ENCODE measurements around the gene F2.

F2 gene

DNA sequence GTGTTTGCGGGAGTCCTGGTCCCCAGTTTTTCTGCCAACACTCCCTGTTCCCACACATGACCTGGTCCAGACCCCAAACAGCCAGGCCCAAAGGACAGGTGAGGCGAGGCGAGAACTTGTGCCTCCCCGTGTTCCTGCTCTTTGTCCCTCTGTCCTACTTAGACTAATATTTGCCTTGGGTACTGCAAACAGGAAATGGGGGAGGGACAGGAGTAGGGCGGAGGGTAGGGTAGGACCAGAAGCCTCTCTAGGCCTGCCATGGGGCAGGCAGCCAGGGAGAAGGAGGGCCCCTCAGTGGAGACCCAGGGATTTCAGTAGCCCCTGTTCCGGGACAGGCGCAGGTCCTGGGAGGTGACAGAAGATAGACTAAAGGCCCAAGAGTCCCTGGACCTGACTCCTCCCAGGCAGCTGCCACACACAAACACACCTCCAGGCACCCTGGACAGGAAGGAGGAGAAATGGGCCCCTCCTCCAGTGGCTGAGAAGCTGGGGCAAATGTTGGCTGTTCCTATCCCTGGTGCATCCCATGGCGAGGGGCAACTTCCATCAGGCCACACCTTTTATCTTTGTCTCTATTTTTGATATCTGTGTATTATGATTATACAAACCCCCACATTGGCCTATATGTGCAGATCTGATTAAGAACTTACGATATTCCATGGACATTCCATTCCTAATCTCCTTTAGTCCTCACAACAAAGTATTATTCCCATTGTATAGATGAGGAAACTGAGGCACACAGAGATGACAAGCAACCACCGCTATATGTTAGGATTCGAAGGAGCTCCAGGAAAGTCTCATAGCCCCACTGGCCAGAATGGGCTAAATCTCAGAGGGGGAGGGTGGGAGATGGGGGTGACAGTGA is 626 bp upstream of the F2 start:
- no peak for DNase-seq

- no peak for DNase-seq
Measured at GRCh38 chr11:46719543-46720218, 668 bp downstream of the F2 start.

GRCh38 chr11:46721286-46721685 is 2.3 kb downstream of the F2 start:
- no peak for DNase-seq

DNA sequence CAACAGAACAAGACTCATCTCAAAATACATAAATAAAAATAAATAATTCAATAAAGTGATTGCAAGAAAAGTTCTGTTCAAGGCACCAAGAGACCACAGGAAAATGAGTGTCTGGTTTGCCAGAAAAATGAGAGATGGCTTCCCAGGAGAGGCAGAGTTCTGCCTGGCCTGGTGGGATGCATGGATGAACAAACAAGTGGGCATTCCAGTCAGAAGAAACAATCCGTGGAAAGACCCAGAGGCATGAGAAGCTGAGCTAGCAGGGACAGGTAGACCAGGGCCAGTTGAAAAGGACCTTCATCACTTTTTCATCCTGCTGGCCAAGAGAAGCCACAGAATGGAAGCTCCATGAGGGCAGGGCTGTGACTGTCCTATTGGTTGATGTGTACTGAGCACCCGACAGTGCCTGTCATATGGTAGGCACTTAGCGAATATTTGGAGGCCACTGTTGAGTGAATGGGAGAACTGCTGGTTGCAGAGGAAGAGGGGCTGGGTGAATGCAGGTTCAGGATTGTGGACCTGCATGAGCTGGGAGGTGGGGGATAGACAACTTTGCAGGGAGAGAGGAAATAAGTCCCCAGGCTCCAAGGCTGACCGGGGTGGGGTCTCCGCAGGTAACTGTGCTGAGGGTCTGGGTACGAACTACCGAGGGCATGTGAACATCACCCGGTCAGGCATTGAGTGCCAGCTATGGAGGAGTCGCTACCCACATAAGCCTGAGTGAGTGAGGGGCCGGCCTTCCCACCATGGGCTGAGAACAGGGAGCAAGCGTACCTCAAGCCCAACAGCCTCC is 3.7 kb downstream of the F2 start:
- DNase-seq: no peak

- no peak for DNase-seq
Measured at GRCh38 chr11:46723359-46723680, 4.3 kb downstream of the F2 start.

DNA sequence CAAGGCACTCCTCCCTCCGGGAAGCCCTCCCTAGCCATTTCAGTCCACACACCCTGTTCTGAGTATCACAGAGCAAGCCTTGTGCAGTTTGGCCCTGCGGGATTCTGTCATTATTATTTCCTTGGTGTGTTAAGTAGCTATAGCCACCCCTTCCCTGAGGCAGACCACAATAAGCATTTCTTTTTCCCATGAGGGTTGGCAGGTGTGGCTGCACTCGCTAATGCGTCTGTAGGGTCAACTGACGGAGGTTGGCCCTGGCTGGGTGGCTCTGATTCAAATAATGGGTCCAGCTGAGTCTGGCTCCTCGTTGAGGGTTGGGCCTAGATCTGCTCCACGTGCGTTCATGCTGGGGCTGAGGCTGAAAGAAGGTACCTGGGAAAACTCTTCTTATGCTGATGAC is 5.1 kb downstream of the F2 start:
- no peak for DNase-seq

- DNase-seq: no peak
Measured at GRCh38 chr11:46725338-46726205, 6.6 kb downstream of the F2 start.

DNA sequence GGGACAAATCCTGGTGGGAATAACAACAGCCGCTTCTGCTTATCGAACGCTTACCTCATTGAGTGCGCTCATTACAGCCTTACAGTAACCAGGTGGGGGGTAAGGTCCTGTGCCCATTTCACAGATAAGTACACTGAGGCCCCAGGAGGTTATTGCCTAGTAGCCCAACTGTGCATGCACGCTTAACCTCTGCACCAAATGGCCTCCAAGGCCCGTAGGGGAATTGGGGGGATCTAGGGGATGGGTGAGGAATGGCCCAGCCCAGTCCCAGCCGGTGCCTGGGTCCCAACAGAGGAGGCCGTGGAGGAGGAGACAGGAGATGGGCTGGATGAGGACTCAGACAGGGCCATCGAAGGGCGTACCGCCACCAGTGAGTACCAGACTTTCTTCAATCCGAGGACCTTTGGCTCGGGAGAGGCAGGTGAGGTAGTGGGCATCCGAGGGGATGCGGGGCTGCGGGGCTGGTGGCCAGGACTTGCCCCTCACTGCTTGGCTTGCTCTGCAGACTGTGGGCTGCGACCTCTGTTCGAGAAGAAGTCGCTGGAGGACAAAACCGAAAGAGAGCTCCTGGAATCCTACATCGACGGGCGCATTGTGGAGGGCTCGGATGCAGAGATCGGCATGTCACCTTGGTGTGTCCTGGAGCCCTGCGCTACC is 7.3 kb downstream of the F2 start:
- no peak for DNase-seq

GRCh38 chr11:46727952-46728658 is 9.1 kb downstream of the F2 start:
- no peak for DNase-seq

DNA sequence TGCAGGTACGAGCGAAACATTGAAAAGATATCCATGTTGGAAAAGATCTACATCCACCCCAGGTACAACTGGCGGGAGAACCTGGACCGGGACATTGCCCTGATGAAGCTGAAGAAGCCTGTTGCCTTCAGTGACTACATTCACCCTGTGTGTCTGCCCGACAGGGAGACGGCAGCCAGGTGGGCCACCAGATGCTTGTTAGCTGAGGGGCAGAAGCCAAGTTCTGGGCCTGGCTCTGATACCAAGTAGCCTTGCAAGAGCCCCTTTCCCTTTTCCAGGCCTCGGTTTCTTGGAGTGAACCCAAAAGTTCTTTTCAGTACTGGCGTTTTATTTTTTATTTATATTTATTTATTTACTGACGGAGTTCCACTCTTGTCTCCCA is 9.6 kb downstream of the F2 start:
- DNase-seq: no peak

DNA sequence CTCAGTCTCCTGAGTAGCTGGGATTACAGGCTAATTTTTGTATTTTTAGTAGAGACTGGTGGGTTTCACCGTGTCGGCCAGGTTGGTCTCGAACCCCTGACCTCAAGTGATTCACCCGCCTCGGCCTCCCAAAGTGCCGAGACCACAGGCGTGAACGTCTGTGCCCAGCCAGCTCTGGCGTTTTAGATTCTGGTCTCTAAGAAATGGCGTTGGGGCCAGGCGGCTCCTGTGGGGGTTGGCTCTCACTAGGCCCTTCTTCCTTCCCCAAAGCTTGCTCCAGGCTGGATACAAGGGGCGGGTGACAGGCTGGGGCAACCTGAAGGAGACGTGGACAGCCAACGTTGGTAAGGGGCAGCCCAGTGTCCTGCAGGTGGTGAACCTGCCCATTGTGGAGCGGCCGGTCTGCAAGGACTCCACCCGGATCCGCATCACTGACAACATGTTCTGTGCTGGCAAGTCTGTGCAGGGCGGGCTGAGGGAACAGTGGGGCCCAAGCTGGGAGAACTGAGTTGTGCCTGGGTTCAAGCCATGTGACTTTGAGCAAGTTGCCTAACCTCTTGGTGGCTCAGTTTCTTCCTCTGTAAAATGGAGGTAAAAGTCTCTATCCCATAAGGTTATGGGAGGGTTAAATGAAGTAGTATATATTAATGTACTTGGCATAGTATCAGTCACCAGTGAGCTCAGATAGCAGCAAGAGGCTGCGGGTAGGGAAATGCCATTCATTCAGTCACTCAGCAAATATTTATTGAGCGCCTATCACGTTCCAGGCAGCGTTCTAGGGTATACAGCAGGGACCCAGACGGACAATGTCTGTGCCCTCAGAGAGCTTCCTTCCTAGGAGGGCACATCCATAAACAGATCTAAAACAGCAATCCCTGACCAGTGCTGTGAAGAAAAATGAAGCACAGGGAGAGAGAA is 10.4 kb downstream of the F2 start:
- no peak for DNase-seq

- DNase-seq: no peak
Measured at GRCh38 chr11:46731545-46731944, 12.5 kb downstream of the F2 start.

DNA sequence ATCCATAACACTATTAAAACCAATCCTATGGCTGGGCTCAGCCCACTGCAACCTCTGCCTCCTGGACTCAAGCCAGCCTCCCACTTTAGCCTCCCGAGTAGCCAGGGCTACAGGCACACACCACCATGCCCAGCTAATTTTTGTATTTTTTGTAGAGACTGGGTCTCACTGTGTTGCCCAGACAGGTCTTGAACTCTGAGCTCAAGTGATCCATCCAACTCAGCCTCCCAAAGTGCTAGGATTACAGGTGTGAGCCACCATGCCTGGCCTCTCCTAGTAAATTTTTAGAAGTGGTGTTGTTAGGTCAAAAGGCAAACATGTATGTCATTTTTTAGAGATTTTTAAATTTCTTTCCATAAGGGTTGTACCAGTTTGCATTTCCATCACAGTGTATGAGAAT is 14.2 kb downstream of the F2 start:
- DNase-seq: no peak

GRCh38 chr11:46736146-46736545 is 17.1 kb downstream of the F2 start:
- DNase-seq: no peak

GRCh38 chr11:46736615-46737014 is 17.6 kb downstream of the F2 start:
- no peak for DNase-seq

GRCh38 chr11:46737699-46738098 is 18.7 kb downstream of the F2 start:
- no peak for DNase-seq

- DNase-seq: no peak
Measured at GRCh38 chr11:46738887-46739286, 19.9 kb downstream of the F2 start.

DNA sequence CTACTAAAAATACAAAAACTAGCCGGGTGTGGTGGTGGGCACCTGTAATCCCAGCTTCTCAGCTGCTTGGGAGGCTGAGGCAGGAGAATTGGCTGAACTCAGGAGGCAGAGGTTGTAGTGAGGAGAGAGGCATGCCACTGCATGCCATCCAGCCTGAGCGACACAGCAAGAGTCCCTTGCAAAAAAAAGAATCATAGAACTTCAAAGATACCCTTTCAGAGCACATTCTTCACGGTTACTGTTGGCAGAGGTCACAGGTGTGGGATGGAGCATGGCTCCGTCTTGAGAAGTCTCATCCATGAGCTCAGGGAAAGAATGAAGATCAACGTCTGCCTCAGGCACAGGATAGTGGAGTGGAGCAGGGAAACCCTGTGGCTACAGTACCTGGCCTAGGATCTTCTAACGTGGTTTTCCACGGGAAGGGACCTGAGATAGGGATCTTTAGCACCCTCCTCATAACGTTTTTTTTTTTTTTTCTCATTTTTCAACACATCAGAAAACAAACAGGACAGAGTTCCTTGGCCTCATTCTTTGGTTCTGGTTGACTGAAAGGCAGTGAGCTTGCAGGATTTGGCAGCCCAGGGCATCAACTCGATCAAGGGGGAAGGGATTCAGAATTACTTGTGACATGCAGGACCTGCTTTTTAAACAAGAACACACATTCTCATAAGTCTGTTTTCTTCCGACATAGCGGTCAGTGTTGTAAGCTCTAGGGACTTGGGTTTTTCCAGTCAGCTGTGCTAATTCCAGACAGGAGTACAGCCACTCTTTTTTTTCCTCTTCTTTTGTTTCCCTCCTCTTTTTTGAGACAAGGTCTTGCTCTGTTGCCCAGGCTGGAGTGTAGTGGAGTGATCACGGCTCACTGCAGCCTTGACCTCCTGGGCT is 22.8 kb downstream of the F2 start:
- DNase-seq: no peak

GRCh38 chr11:46743043-46743442 is 24.0 kb downstream of the F2 start:
- DNase-seq: no peak
